ENCODE results near the gene CFAP54.

DNA sequence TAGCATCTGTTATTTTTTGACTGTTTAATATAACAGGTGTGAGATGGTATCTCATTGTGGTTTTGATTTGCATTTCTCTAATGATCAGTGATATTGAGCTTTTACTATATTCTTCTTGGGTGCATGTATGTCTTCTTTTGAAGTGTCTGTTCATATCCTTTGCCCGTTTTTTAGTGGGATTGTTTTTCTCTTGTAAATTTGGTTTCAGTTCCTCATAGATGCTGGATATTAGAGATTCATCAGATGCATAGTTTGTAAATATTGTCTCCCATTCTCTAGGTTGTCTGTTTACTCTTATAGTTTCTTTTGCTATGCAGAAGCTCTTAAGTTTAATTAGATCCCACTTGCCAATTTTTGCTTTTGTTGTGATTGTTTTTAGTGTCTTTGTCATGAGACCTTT, 368.8 kb downstream of the CFAP54 start:
- TF ChIP-seq, protein P1, sequence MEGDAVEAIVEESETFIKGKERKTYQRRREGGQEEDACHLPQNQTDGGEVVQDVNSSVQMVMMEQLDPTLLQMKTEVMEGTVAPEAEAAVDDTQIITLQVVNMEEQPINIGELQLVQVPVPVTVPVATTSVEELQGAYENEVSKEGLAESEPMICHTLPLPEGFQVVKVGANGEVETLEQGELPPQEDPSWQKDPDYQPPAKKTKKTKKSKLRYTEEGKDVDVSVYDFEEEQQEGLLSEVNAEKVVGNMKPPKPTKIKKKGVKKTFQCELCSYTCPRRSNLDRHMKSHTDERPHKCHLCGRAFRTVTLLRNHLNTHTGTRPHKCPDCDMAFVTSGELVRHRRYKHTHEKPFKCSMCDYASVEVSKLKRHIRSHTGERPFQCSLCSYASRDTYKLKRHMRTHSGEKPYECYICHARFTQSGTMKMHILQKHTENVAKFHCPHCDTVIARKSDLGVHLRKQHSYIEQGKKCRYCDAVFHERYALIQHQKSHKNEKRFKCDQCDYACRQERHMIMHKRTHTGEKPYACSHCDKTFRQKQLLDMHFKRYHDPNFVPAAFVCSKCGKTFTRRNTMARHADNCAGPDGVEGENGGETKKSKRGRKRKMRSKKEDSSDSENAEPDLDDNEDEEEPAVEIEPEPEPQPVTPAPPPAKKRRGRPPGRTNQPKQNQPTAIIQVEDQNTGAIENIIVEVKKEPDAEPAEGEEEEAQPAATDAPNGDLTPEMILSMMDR (IDR thresholded peaks at IDR 0.05; ENCODE audit: extremely low read depth in 1 of 2, insufficient read depth in 1 of 2, low read depth in 1 of 2, low read length in 2 of 2) = no peak
- TF ChIP-seq MYC (IDR thresholded peaks at IDR 0.05; ENCODE audit: low read depth, low read length) (no peak), POLR2AphosphoS5 (IDR thresholded peaks at IDR 0.05; ENCODE audit: insufficient read depth, low read depth, low read length) (no peak), POLR2A (IDR thresholded peaks at IDR 0.05; ENCODE audit: low read depth, low read length) (no peak), EZH2 (IDR thresholded peaks at IDR 0.05; ENCODE audit: borderline replicate concordance, low read depth, low read length, severe bottlenecking) (no peak), JUN (IDR thresholded peaks at IDR 0.05; ENCODE audit: borderline replicate concordance, insufficient read depth, insufficient read length, low read depth) (no peak)
- TF ChIP-seq, protein P2, sequence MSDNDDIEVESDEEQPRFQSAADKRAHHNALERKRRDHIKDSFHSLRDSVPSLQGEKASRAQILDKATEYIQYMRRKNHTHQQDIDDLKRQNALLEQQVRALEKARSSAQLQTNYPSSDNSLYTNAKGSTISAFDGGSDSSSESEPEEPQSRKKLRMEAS (IDR thresholded peaks at IDR 0.05; ENCODE audit: insufficient read depth, insufficient read length) = no peak

Data from endothelial cell of umbilical vein (primary cell).